H1 (cell line): ENCODE data around the gene SYT17. TPM values are rescaled to one million over a fixed set of nuclear protein-coding genes. Genes with fewer than 3 reads are reported as not detected.

Source experiments
- BRCA1 ChIP-seq: IDR thresholded peaks from 2 replicates; pipeline ENCODE4 v1.6.1; 2012; ENCODE audit warnings: low read depth, low read length, improper control_type of control experiment
- CEBPB ChIP-seq: IDR thresholded peaks from 2 replicates; pipeline ENCODE4 v1.6.1; 2012; ENCODE audit warnings: low read depth, low read length
- CTCF ChIP-seq, 3 experiments: IDR thresholded peaks; 1 replicate in 2 of 3; 2 replicates in 1 of 3; pipeline versions ENCODE4 v1.5.1 to v1.6.1; 2011; ENCODE audit warnings: low read length in 3 of 3, mild to moderate bottlenecking in 3 of 3, inconsistent platforms in 2 of 3, low read depth in 1 of 3, moderate library complexity in 1 of 3; ENCODE audit not compliant: insufficient read depth in 1 of 3; ENCODE audit errors: control extremely low read depth in 1 of 3
- JUN ChIP-seq: IDR thresholded peaks from 2 replicates; pipeline ENCODE4 v1.6.1; 2011; ENCODE audit warnings: low read depth, mild to moderate bottlenecking, improper control_type of control experiment, low read length
- SP2 ChIP-seq: IDR thresholded peaks from 2 replicates; pipeline ENCODE4 v1.6.1; 2012; ENCODE audit warnings: mild to moderate bottlenecking, low read length, inconsistent platforms
- SRF ChIP-seq: IDR thresholded peaks from 2 replicates; pipeline ENCODE4 v1.6.1; 2011; ENCODE audit warnings: mild to moderate bottlenecking, low read depth, low read length, moderate library complexity
- TCF12 ChIP-seq: IDR thresholded peaks from 2 replicates; pipeline ENCODE4 v1.6.1; 2011; ENCODE audit warnings: low read depth, mild to moderate bottlenecking, low read length
- USF2 ChIP-seq: IDR thresholded peaks from 2 replicates; pipeline ENCODE4 v1.6.1; 2011; ENCODE audit warnings: low read length, improper control_type of control experiment
- polyA plus RNA-seq, 7 experiments: library from polyadenylated mRNA; depleted of rRNA in 3 of 7; stranded (reverse) in 5 of 7; unstranded in 2 of 7; fragments of >200 nt in 5 of 7; fragments of 200-250 nt in 2 of 7; gene quantifications; 1 replicate in 5 of 7; 2 replicates in 1 of 7; 4 replicates in 1 of 7; pipeline versions ENCODE4 v1.2.1 to v1.2.3, GENCODE V29; 2011 to 2013; ENCODE audit warnings: missing spikeins in 2 of 7, mixed read lengths in 2 of 7
- total RNA-seq: library from RNA; stranded (reverse); fragmentation: NEBNext Ultra II Directional; extraction: Animal tissue kit (Norgen Biotek cat#: 25700); gene quantifications from 2 replicates; pipeline ENCODE4 v1.2.1, GENCODE V29; 2021

The SYT17 gene
- total and polyA plus RNA-seq, 2 of the 8 experiments (the other 6 are each of a cell fraction or from before 2014, with no cell fraction given), result 5.8 to 18.1 TPM

DNA sequence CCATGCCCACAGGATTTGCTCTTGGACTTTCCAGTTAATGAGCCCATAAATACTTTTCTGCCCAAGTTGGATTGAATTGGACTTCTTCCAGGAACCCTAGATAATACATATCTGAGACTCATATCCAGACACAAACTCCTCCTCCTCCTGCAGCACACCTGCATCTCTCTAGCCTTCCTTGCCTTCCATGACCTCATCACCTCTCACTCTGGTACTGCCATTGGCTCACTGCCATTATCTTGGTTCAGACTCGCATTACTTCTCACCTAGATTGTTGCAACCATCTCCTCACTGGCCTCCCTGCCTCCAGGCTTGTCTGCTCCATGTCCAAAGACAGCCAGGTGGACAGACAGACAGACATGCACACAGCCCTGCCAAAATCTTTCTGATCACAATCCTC, 4.8 kb upstream of the SYT17 start (continued):
- TF ChIP-seq CTCF (IDR thresholded peaks at IDR 0.05; ENCODE audit: control extremely low read depth in 1 of 3, insufficient read depth in 1 of 3, low read depth in 1 of 3, low read length in 3 of 3) (no peak), BRCA1 (no peak), SRF (no peak), TCF12 (no peak), CEBPB (no peak), USF2 (no peak), SP2 (no peak), JUN (no peak)
